HG03457 (cell line): ENCODE measurements around the gene ARFIP2.
A peak's percentile ranks its signal among the peaks of the same experiment; 100 is the strongest.
"Not testable (repeated sequence)": the region's sequence is repeated elsewhere in the genome, so short reads cannot be mapped to it uniquely, and the experiment has no call there.

Experiments
- ATAC-seq: cut with Tn5 transposase; IDR thresholded peaks from one replicate; pipeline ENCODE4 v1.9.1; 2021; ENCODE audit warnings: moderate number of reproducible peaks; ENCODE audit not compliant: unreplicated experiment

ARFIP2 gene, protein sequence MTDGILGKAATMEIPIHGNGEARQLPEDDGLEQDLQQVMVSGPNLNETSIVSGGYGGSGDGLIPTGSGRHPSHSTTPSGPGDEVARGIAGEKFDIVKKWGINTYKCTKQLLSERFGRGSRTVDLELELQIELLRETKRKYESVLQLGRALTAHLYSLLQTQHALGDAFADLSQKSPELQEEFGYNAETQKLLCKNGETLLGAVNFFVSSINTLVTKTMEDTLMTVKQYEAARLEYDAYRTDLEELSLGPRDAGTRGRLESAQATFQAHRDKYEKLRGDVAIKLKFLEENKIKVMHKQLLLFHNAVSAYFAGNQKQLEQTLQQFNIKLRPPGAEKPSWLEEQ

GRCh38 chr11:6481012-6481923 is at the start of gene ARFIP2, which contains the start of gene TIMM10B:
ARFIP2 (minus strand) TSS chr11:6481331; CDS start chr11:6480421, 910 bp downstream.
TIMM10B (plus strand) TSS chr11:6481501; CDS start chr11:6481517, 16 bp downstream.
- peak; percentile 98 for ATAC-seq

DNA sequence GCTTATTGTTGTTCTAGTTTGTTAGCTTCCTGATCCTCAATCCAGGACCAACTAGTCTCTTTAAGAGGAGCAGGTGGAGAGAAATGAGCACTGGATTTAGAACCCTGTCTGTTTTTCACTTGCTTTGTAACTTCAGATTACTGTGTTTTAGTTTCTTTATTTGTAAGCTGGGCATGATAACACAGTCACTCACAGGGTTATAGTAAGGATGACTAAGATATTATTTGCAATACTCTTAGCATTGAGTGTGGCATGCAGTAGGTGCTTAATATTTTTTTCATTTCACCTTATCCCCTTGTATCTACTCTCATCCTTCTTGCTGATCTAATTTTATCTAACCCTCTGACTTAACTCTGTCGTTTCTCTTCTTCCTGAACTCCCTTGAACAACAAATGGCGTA is 49.7 kb upstream of the ARFIP2 start:
- ATAC-seq: no peak

GRCh38 chr11:6529266-6529665 is 48.1 kb upstream of the ARFIP2 start:
- ATAC-seq: no peak

- ATAC-seq: no peak
These were observed 45.4 kb upstream of the ARFIP2 start for GRCh38 chr11:6526411-6527135.

DNA sequence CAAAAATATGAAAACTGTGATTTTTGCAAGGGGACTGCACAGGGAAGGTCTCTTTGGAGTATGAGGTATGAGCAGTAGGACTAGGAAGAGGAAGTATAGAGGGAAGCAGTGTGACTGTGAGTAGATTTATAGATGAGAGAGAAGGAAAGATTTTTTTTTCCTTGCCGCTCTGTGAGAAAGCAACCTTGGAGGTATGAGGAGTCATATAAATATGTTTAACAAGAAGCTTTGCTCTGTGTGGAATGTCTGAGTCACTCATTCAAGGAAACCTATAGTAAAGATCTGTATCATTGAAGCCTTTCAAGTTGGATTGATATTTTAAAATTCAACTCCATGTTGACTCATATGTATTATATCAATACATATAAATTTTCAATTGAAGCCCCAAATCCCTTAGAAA is 42.1 kb upstream of the ARFIP2 start:
- no peak for ATAC-seq

- ATAC-seq: not testable (repeated sequence)
These were observed 40.8 kb upstream of the ARFIP2 start for GRCh38 chr11:6521946-6522345.

DNA sequence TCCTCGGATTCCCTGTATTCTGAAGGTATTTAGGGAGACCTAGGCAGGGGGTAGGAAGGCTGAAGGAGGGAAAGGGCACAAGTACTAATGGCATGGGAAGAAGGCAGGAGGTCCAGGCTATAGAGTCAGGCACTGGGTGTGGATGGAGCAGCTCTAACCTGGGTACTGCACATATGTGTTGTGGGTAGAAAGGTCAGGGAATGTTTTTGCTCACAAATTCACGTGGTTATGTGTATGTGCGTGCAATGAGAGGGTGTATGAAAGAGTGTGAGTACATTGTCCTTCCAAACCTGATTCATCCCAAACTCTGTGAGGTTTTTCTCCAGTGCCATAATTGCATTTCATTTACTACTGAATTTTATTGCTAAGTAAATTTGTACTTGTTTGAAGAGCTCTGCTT is 39.1 kb upstream of the ARFIP2 start:
- ATAC-seq: no peak

DNA sequence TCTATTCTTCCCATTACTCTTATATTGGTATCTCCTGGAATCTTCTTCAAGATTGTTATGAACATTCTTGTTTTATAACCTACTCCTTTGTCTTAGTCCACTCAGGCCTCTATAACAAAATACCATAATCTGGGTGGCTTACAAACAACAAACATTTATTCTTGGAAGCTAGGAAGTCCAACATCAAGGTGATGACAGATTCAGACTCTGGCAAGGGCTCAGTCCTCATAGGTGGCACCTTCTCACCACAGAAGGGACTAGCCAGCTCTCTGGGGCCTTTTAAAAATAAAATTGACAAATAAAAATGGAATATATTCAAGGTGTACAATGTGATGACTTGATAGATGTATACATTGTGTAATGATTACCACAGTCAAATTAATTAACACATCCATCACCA is 35.7 kb upstream of the ARFIP2 start:
- no peak for ATAC-seq

GRCh38 chr11:6505577-6506240 is 24.6 kb upstream of the ARFIP2 start:
- ATAC-seq: no peak

- no peak for ATAC-seq
These were observed 23.0 kb upstream of the ARFIP2 start for GRCh38 chr11:6504166-6504565.

GRCh38 chr11:6502382-6502781 is 21.3 kb upstream of the ARFIP2 start:
- ATAC-seq: no peak

DNA sequence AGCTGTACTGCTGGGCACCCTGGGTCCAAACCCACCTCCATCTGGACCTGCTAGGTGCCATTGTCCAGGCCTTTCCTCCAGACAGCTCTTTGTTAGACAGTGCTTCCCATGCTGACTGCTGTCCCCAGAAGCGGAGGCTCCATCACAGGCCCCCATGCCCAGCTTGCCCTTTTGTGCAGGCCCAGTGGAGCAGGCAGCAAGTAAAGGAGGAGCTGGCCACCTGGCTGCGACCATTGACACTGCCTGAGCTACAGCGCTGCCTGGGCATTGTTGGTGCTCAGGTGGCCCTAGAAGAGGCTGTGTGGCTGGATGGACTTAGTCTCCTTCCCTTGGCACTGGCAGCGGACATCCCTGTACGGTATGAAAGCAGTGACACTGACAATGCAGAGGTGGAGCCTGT is 17.4 kb upstream of the ARFIP2 start:
- no peak for ATAC-seq

DNA sequence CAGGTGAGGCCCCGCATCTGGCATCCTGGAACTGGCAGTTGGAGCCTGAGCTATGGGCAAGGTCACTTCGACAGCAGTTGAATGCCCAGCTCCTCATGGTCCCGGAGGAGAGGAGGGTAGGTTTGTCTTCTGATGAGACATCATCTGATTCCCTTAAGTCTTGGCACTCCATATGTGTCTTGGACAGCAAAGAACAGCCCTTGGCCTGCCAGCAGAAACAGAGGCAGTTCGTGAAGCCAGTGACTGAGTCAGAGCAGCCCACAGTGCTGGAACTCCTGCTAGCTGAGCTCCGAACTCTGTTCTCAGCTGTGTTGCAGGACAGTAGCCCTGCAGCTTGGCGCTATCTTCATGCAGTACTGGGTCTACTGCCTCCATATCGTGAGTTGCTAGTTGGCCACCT is 17.0 kb upstream of the ARFIP2 start:
- ATAC-seq: no peak

- no peak for ATAC-seq
These were observed 16.1 kb upstream of the ARFIP2 start, which contains the start of gene DNHD1 for GRCh38 chr11:6497069-6497839. DNHD1 (plus strand) TSS chr11:6497280; CDS start chr11:6498216, 936 bp downstream.

DNA sequence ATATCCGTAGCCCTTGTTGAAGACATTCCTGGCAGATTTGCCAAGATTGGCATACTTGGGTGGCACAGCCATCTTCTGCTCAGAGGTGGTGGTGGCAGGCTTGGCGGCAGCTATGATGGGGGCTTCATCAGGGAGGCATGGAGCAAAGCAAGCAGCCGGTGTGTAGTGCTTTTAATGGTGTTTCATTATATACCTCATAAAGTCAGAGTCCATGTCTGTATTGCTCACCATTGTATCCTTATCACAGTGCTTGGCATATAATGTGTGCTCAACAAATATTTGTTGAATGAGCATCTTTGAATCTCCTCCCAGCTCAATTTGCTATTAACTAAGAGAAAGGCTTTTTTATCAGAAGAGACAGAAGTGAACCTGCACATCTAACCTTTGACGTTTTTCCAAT is 8.2 kb upstream of the ARFIP2 start:
- ATAC-seq: no peak

GRCh38 chr11:6488821-6489220 is 7.7 kb upstream of the ARFIP2 start:
- ATAC-seq: no peak

DNA sequence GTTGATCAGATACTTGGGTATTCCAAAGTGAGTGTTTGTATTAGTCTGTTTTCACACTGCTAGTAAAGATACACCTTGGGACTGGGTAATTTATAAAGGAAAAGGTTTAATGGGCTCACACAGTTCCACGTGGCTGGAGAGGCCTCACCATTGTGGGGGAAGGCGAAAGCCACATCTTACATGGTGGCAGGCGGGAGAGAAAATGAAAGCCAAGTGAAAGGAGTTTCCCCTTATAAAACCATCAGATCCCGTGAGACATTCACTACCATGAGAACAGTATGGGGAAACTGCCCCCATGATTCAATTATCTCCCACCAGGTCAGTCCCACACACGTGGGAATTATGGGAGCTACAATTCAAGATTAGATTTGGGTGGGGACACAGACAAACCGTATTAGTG is 7.2 kb upstream of the ARFIP2 start:
- ATAC-seq: no peak

DNA sequence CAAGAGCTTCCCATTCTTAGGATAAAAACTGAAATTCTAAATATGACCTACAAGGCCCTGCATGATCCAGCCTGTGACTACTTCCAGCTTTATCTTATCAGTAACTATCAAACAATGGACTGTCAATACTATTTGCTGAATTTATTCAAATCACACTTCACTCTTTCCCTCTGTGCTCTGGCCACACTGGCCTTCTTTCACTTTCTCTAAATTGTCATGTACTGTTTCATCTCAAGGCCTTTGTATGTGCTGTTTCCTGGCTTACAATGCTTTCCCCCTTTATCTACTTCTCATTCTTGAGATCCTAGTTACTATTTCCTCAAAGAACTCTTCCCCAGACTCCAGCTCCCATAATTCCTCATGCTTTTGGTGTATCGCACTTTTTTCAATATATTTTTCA is 5.8 kb upstream of the ARFIP2 start:
- ATAC-seq: no peak

GRCh38 chr11:6486256-6486655 is 5.1 kb upstream of the ARFIP2 start:
- ATAC-seq: no peak

GRCh38 chr11:6485661-6486060 is 4.5 kb upstream of the ARFIP2 start:
- ATAC-seq: no peak
